ENCODE data around the gene CPA5.

- TF ChIP-seq CTCF (IDR thresholded peaks at IDR 0.05) (no peak), POLR2A (IDR thresholded peaks at IDR 0.05) (no peak)
Measured at GRCh38 chr7:130409067-130409711, 64.6 kb downstream of the CPA5 start.

All from uterus (tissue), 2 donors.